ENCODE data around the gene ZNF579.

The ZNF579 gene

DNA sequence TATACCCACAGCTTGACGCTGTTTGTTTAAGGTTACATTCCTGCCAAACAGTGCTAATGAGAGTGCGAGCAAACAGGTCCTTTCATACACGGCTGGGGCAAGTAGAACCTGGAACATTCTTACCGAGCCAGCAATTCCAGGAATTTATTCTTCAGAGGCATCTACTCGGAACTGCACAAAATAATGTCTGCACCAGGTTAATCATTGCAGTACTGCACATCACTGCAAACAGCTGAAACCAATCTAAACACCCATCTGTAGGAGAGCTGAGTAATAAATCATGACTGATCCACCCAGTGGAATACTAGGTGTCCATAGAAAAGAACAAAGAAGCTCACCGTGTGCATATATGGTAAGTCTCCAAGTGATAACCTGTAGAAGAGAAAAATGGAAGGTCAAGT is 1.2 kb upstream of the ZNF579 start (continued):
- no peak for TF ChIP-seq GLIS3 (CRISPR knock-in tag; IDR thresholded peaks at IDR 0.05)
- no peak for TF ChIP-seq OSR1 (CRISPR knock-in tag; IDR thresholded peaks at IDR 0.05)
- no peak for TF ChIP-seq PPARA (CRISPR knock-in tag; IDR thresholded peaks at IDR 0.05; ENCODE audit: borderline replicate concordance)
- TF ChIP-seq ZFP3 (CRISPR knock-in tag; IDR thresholded peaks at IDR 0.05): no peak

DNA sequence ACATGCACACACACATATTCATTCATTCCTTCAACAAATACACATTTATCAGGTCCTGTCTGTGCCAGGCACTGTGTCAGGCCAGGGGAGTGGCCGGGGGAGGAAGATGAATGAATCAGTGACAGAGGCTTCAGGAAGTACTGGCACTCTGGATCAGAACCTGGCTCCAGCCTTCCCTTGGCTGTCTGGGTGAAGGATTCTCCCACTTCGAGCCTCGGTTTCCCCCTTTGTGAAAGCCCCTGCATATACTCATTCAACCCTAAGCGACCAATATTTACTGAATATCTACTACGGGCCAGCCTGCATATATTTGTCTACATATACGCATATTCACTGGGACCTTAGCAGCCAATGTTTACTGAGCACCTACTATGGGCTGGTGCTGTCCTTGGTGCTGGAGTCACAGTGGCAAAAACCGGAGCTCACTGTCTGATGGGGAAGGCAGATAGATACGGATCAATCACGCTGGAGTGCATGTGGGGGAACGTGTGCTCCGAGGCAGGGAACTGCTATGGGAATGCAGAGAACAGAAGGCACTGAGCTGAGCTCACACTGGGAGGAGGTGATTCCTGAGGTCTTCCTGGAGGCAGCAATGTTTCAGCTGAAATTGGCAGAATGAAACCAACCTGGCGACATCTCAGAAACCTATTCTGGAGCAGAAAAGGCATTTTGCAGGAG is 636 bp upstream of the ZNF579 start:
- TF ChIP-seq, protein P1, sequence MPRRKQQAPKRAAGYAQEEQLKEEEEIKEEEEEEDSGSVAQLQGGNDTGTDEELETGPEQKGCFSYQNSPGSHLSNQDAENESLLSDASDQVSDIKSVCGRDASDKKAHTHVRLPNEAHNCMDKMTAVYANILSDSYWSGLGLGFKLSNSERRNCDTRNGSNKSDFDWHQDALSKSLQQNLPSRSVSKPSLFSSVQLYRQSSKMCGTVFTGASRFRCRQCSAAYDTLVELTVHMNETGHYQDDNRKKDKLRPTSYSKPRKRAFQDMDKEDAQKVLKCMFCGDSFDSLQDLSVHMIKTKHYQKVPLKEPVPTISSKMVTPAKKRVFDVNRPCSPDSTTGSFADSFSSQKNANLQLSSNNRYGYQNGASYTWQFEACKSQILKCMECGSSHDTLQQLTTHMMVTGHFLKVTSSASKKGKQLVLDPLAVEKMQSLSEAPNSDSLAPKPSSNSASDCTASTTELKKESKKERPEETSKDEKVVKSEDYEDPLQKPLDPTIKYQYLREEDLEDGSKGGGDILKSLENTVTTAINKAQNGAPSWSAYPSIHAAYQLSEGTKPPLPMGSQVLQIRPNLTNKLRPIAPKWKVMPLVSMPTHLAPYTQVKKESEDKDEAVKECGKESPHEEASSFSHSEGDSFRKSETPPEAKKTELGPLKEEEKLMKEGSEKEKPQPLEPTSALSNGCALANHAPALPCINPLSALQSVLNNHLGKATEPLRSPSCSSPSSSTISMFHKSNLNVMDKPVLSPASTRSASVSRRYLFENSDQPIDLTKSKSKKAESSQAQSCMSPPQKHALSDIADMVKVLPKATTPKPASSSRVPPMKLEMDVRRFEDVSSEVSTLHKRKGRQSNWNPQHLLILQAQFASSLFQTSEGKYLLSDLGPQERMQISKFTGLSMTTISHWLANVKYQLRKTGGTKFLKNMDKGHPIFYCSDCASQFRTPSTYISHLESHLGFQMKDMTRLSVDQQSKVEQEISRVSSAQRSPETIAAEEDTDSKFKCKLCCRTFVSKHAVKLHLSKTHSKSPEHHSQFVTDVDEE (CRISPR knock-in tag; IDR thresholded peaks at IDR 0.05): no peak
- TF ChIP-seq, protein P2, sequence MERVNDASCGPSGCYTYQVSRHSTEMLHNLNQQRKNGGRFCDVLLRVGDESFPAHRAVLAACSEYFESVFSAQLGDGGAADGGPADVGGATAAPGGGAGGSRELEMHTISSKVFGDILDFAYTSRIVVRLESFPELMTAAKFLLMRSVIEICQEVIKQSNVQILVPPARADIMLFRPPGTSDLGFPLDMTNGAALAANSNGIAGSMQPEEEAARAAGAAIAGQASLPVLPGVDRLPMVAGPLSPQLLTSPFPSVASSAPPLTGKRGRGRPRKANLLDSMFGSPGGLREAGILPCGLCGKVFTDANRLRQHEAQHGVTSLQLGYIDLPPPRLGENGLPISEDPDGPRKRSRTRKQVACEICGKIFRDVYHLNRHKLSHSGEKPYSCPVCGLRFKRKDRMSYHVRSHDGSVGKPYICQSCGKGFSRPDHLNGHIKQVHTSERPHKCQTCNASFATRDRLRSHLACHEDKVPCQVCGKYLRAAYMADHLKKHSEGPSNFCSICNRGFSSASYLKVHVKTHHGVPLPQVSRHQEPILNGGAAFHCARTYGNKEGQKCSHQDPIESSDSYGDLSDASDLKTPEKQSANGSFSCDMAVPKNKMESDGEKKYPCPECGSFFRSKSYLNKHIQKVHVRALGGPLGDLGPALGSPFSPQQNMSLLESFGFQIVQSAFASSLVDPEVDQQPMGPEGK (CRISPR knock-in tag; IDR thresholded peaks at IDR 0.05; ENCODE audit: borderline replicate concordance): no peak
- TF ChIP-seq TCF4 (CRISPR knock-in tag; IDR thresholded peaks at IDR 0.05; ENCODE audit: borderline replicate concordance) (no peak), TOX (CRISPR knock-in tag; IDR thresholded peaks at IDR 0.05; ENCODE audit: borderline replicate concordance) (no peak), ZC3H10 (CRISPR knock-in tag; IDR thresholded peaks at IDR 0.05) (no peak), ZNF70 (CRISPR knock-in tag; IDR thresholded peaks at IDR 0.05) (no peak), RARB (CRISPR knock-in tag; IDR thresholded peaks at IDR 0.05) (no peak)
- TF ChIP-seq, protein P3, sequence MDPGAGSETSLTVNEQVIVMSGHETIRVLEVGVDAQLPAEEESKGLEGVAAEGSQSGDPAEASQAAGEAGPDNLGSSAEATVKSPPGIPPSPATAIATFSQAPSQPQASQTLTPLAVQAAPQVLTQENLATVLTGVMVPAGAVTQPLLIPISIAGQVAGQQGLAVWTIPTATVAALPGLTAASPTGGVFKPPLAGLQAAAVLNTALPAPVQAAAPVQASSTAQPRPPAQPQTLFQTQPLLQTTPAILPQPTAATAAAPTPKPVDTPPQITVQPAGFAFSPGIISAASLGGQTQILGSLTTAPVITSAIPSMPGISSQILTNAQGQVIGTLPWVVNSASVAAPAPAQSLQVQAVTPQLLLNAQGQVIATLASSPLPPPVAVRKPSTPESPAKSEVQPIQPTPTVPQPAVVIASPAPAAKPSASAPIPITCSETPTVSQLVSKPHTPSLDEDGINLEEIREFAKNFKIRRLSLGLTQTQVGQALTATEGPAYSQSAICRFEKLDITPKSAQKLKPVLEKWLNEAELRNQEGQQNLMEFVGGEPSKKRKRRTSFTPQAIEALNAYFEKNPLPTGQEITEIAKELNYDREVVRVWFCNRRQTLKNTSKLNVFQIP (CRISPR knock-in tag; IDR thresholded peaks at IDR 0.05; ENCODE audit: borderline replicate concordance, low read depth): no peak
- ATAC-seq: no peak; the same call in 2 of the 3 replicates

DNA sequence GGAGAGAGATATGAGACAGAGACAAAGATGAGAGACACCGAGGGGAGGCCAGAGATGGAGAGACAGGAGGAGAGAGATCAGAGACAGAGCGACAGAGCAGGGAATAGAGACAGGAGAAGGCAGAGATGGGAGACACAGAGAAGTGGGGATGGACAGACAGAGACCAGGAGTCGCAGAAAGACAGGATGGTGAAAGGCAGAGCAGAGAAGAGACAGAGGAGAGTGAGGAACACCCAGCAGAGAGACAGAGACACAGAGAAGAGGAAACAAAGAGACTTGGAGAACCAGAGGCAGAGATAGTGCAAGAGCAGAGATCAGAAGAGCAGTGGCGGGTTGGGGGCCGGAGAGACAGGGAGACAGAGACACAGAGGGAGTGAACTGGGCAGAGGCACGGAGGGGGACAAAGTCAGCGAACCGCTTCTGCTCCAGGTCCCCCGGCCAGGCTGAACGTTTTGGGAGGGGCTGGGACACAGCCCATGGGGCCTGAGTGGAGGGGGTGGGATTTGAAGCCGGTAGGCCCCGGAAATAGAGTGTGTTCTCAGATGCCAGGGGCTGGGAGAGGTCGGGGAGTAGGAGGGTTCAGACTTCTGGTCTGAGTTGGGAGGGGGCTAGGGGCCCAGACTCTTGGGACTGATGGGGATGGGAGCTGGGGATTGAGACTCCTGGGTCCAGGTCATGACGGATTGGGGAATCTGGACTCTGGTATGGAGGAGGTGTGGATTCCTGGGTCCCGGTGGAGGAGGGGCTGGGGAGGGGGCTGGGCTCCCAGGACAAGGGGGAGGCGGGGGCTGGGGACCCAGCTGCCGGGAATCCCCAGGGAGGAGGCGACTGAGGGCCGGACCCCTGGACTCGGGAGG is 654 bp downstream of the ZNF579 start:
- TF ChIP-seq ZNF8 (CRISPR knock-in tag; IDR thresholded peaks at IDR 0.05) (no peak), ESRRG (CRISPR knock-in tag; IDR thresholded peaks at IDR 0.05) (no peak), ISL1 (CRISPR knock-in tag; IDR thresholded peaks at IDR 0.05) (no peak), ZNF70 (CRISPR knock-in tag; IDR thresholded peaks at IDR 0.05) (no peak), ZNF565 (CRISPR knock-in tag; conservative IDR thresholded peaks at IDR 0.05; ENCODE audit: low read depth) (no peak), PPARA (CRISPR knock-in tag; IDR thresholded peaks at IDR 0.05; ENCODE audit: borderline replicate concordance) (no peak), ZC3H10 (CRISPR knock-in tag; IDR thresholded peaks at IDR 0.05) (no peak), ZFP30 (CRISPR knock-in tag; IDR thresholded peaks at IDR 0.05) (no peak), OSR1 (CRISPR knock-in tag; IDR thresholded peaks at IDR 0.05) (no peak)
- TF ChIP-seq, protein P4, sequence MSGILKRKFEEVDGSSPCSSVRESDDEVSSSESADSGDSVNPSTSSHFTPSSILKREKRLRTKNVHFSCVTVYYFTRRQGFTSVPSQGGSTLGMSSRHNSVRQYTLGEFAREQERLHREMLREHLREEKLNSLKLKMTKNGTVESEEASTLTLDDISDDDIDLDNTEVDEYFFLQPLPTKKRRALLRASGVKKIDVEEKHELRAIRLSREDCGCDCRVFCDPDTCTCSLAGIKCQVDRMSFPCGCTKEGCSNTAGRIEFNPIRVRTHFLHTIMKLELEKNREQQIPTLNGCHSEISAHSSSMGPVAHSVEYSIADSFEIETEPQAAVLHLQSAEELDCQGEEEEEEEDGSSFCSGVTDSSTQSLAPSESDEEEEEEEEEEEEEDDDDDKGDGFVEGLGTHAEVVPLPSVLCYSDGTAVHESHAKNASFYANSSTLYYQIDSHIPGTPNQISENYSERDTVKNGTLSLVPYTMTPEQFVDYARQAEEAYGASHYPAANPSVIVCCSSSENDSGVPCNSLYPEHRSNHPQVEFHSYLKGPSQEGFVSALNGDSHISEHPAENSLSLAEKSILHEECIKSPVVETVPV (CRISPR knock-in tag; IDR thresholded peaks at IDR 0.05): no peak
- TF ChIP-seq, protein P3 (CRISPR knock-in tag; IDR thresholded peaks at IDR 0.05; ENCODE audit: borderline replicate concordance, low read depth): no peak
- peak; percentile 71 for ATAC-seq

Data from SK-N-SH treated with all-trans-retinoic acid at 6 μM for 48 hours (cell line).